GM06990 (cell line): ENCODE results near the gene ADRA2C.

Experiments used
- DNase-seq: peaks from one replicate; pipeline ENCODE4 v3.0.0-alpha.2; 2011; ENCODE audit not compliant: insufficient read length; ENCODE audit errors: extremely low read depth
- H3K27me3 ChIP-seq: replicated peaks from 2 replicates; pipeline ENCODE4 v1.6.0; 2011; ENCODE audit warnings: low read length; ENCODE audit not compliant: control insufficient read depth, insufficient read depth
- H3K36me3 ChIP-seq: 2 replicates; pipeline ENCODE4 v1.5.1; 2011; ENCODE audit warnings: low read length; ENCODE audit not compliant: control insufficient read depth, insufficient read depth
- H3K4me3 ChIP-seq: replicated peaks from 2 replicates; pipeline ENCODE4 v1.5.1; 2011; ENCODE audit warnings: low read depth, mild to moderate bottlenecking, control low read depth, low read length
- CTCF ChIP-seq: IDR thresholded peaks from 2 replicates; pipeline ENCODE4 v1.5.1; 2011; ENCODE audit warnings: low read length, control low read depth, mild to moderate bottlenecking, inconsistent platforms; ENCODE audit not compliant: insufficient read depth, poor library complexity, severe bottlenecking

Gene ADRA2C

GRCh38 chr4:3810111-3810680 is 44.0 kb downstream of the ADRA2C start:
- no peak for DNase-seq
- no peak overlapping the region for H3K4me3 ChIP-seq
- H3K36me3 ChIP-seq = no peaks in the 10 kb centered on the region
- TF ChIP-seq CTCF = no peak
- no peaks in the 10 kb centered on the region for H3K27me3 ChIP-seq

GRCh38 chr4:3810796-3811485 is 44.8 kb downstream of the ADRA2C start:
- Histone ChIP-seq H3K4me3 (no peak overlapping the region), H3K27me3 (no peaks in the 10 kb centered on the region), H3K36me3 (no peaks in the 10 kb centered on the region)
- DNase-seq = no peak
- no peak for TF ChIP-seq CTCF

- no peak for DNase-seq
- Histone ChIP-seq H3K27me3 (no peaks in the 10 kb centered on the region), H3K36me3 (no peaks in the 10 kb centered on the region), H3K4me3 (no peak overlapping the region)
- TF ChIP-seq CTCF = no peak
Measured at GRCh38 chr4:3811621-3812020, 45.4 kb downstream of the ADRA2C start.

- no peaks in the 10 kb centered on the region for H3K27me3 ChIP-seq
- H3K4me3 ChIP-seq = no peak overlapping the region
- DNase-seq = no peak
- no peaks in the 10 kb centered on the region for H3K36me3 ChIP-seq
- no peak for TF ChIP-seq CTCF
Measured at GRCh38 chr4:3812211-3812934, 46.2 kb downstream of the ADRA2C start.

GRCh38 chr4:3813151-3814052 is 47.2 kb downstream of the ADRA2C start:
- Histone ChIP-seq H3K4me3 (no peak overlapping the region), H3K36me3 (no peaks in the 10 kb centered on the region), H3K27me3 (no peaks in the 10 kb centered on the region)
- no peak for TF ChIP-seq CTCF
- no peak for DNase-seq
